GM19328 (cell line): Measurements from ENCODE around the gene TEX38.

Experiments
- ATAC-seq: cut with Tn5 transposase; IDR thresholded peaks from one replicate; pipeline ENCODE4 v1.9.1; 2021; ENCODE audit warnings: mild to moderate bottlenecking, moderate library complexity; ENCODE audit not compliant: unreplicated experiment

TEX38 gene

DNA sequence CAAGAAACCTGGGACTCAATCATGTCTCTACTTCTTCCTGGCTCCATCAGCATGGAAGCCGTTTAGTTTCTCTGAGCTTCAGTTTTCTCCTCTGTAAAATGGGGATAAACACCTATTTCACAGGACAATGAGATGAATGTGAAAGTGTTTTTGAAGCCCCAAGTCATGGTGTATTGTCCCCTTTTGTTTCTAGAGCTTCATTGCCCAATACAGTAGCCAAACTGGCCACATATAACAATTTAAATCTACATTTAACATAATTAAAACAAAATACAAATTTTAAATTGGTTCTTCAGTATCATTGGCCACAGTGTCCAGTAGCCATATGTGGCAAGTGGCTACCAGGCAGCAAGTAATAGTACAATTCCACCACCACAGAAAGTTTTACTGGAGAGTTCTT is 49.5 kb downstream of the TEX38 start:
- no peak for ATAC-seq

DNA sequence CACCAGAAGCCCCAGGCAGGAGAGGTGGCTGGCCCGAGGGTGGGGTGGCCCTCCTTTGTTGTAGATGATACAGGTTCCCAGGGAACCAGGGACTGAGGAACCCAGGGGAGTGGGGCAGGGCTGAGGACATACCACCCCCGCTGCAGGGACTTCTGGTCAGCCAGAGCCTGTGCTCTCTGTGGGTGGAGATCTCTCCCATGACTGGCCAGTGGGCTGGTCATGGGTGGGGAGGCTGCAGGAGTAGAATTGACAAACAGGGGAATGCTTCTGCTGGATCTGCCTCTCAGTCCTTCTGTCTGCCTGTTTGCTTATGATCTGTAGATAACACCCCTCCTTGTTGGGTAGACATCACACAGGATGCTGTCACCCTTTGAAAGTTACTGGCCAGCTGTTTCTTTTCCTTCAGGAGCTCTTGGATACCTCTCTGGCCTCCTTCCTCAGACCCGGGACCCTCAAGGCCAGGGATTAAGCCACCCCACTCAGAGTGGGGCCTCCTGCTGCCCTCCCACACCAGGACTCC is 50.1 kb downstream of the TEX38 start:
- no peak for ATAC-seq
